Activated naive CD4-positive, alpha-beta T cell treated with anti-CD3 and anti-CD28 coated beads, Interleukin-2, amount 50 U/mL, for 72 hours (primary cell): Measurements from ENCODE around the gene MEX3A. TPM values are rescaled to one million over a fixed set of nuclear protein-coding genes. Genes with fewer than 3 reads are reported as not detected.
"Not testable (repeated sequence)": the region's sequence is repeated elsewhere in the genome, so short reads cannot be mapped to it uniquely, and the experiment has no call there.

Experiments
- ATAC-seq, 2 donors: fragments of 150-1000 bp; cut with Tn5 transposase; 2 replicates each; pipeline ENCODE4 v1.10.0; 2021; ENCODE audit warnings: mild to moderate bottlenecking in 2 of 2, moderate library complexity in 2 of 2
- DNase-seq, 2 donors: peaks; one replicate each; pipeline ENCODE4 v3.0.0; 2021 to 2022; ENCODE audit warnings: low spot score in 2 of 2
- H3K27ac Mint-ChIP-seq, 2 donors: one replicate each; pipeline ENCODE4 v1.8.0; 2022; ENCODE audit warnings: mild to moderate bottlenecking in 2 of 2, mixed read lengths in 2 of 2
- H3K36me3 Mint-ChIP-seq, 2 donors: one replicate each; pipeline ENCODE4 v1.8.0; 2022; ENCODE audit warnings: mixed read lengths in 2 of 2
- H3K9me3 Mint-ChIP-seq, 2 donors: one replicate each; pipeline ENCODE4 v1.8.0; 2022; ENCODE audit warnings: mixed read lengths in 2 of 2
- total RNA-seq, 2 donors: library from RNA; stranded (reverse); gene quantifications; one replicate each; pipeline ENCODE4 v1.2.3, GENCODE V29; 2022

Gene MEX3A
- total RNA-seq, 2 donors from 2014 or later = 0.16 to 0.49 TPM

DNA sequence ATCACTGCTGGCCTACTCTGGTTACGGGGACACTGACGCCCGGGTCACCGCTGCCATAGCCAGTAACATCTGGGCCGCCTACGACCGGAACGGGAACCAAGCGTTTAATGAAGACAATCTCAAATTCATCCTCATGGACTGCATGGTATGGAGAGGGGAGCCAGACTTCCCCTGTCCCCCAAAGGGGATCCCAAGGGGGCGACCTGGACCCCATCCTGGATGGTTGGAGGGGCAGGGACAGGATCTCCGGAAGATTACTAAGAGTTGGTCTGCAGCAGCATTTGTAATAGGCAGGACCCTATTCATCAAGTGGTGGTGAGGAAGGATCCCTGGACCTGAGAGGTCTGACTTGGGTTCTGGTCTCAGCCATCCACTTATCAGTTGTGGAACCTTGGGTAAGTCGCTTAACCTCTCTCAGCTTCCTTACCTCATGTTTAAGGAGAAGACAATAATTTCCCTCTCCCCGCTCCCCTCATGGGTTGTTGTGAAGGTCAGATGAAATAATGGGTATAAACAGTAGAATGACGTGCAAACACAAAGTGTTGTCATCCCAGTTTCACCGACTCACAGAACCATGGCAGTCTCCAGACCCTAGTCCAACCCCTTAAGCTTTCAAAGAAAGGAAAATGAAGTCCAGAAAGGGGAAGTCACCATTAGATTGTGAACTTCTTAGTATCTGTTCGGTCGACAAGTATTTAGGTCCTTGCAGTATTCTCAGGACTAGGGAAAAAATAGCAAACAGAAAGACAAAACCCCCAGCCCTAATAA lies 26.8 kb downstream of the MEX3A start:
- ATAC-seq (peak in 1 of 2 donors; percentile 15), DNase-seq (no peak)
- peak overlapping the region; percentile 95 for H3K27ac Mint-ChIP-seq
- H3K9me3 Mint-ChIP-seq = no peaks in the 10 kb centered on the region
- H3K36me3 Mint-ChIP-seq = peaks cover 0 to 17% of the 10 kb centered on the region in 2 donors

DNA sequence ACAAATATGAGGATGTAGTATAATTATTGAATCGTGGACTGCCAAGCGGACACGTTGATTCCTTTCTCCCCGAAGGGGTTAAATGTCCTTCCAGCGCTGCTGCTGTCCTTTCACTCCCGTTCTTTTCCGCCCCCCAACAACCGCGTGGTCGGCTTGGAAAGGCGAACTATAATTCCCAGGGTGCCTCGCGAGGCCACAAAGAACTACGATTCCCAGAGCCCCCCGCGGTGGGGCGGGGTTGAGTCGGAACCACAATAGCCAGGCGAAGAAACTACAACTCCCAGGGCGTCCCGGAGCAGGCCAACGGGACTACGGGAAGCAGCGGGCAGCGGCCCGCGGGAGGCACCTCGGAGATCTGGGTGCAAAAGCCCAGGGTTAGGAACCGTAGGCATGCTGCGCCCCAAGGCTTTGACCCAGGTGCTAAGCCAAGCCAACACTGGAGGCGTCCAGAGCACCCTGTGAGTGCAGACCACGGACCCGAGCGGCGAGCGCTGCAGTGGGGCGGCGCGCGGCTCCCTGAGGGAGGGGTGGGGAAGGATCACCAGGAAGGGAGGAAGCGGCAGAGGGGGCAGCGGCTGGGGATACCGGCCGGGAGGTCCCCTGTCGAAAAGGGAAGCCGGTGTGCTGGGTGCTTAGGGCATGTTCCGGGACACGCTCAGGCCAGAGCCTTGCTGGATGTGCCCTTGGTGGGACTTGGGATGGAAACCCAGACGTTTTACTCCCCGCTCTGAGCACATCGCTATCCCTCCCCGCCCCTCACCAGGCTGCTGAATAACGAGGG lies 27.6 kb downstream of the MEX3A start, which contains the start of gene LAMTOR2:
LAMTOR2 (plus strand) TSS at position 283 of the 781 bp plus-strand sequence; CDS start at position 391, 108 bp downstream.
- H3K27ac Mint-ChIP-seq = peak within 1 kb of the TSS; percentile 95
- H3K36me3 Mint-ChIP-seq = peaks cover 0 to 17% of the 10 kb centered on the region in 2 donors
- ATAC-seq (peak; percentile 73 to 82), DNase-seq (peak; percentile 89 to 95)
- no peaks in the 10 kb centered on the region for H3K9me3 Mint-ChIP-seq

DNA sequence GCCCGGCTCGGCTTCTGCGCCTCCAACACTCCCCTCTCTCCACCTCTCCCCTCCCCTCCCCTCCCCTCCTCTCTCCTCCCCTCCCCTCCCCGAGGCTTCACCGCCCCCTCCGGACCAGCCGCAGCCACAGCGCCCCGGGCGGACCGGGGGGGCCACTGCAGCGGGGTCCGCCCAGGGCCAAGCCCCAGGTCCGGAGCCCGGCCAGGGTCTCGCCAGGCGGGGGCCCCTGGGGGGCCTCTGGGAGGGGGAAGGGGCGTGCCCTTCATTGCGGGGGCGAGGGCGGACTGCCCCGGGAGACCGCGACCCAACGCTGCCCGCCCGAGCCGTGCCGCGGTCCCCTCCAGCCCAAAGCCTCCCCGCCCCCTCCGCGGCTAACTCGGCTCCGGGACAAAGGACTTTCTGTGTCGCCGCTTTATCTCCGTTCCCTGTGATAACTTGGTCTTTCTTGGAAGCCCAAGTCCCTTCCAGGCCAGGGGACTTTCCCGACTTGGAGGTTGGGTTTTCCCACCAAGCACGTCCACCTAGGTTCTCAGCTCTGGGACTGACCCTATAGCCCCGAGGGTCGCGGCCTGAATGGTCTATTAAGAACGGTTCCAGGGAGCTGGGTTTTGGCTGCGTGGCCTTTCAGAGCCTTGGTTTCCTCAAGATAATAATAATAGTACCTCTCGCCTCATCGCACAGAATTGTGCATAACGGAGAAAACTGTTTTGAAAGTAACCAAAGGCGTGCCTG lies 28.3 kb downstream of the MEX3A start, which contains the start of gene UBQLN4:
UBQLN4 (minus strand) TSS at position 31 of the 732 bp plus-strand sequence. CDS start 97 bp downstream, outside the sequence.
- Mint-ChIP-seq H3K36me3 (peaks cover 0 to 17% of the 10 kb centered on the region in 2 donors), H3K9me3 (no peaks in the 10 kb centered on the region), H3K27ac (peak within 1 kb of the TSS; percentile 95)
- ATAC-seq (peak; percentile 61 to 69), DNase-seq (peak; percentile 83 to 85)

DNA sequence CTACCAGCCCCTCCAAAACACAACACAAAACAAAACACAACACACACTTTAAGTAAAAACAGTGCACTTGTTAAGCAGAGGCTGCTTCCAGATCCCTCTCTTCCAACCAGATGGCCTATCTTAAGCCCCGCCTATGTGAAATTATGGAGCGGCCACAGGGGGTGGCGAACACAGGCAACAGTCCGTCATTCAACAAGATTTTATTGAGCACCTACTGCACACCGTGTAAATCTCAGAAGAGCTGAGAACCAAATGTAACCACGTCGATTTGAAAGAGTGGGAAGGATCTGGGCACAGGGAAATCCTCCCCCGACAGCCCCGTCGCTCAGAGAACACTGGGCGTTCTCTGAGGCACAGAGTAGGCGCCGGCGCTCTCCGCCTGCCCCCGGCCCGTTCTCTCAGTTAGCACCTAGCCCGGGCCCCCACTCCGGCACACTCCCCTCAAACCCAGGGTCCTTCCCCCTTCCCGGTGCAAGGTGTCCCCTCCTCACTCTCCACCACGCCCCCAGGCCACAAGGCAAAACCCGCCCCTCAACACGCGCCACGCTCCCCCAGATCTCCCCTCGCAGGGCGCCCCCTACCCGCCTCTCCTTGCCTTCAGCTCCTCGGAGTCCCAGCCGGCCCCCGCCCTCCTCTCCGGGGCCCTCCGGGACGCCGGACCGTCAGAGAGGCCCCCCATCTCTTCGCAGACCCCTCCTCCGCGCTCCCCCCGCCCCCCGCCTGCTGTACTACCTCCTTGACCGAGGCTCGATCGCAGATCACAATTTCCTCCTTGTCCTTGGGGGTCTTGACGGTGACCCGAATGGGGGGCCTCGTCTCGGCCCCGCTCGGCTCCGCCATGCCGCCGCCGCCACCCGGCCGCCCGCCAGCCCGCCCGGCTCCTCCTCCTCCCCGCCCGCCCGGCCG lies 29.1 kb downstream of the MEX3A start:
- ATAC-seq = peak; percentile 46 to 55
- H3K27ac Mint-ChIP-seq = peak overlapping the region; percentile 91 to 92
- peak; percentile 69 to 71 for DNase-seq
- peaks cover 0 to 17% of the 10 kb centered on the region in 2 donors for H3K36me3 Mint-ChIP-seq
- no peaks in the 10 kb centered on the region for H3K9me3 Mint-ChIP-seq

DNA sequence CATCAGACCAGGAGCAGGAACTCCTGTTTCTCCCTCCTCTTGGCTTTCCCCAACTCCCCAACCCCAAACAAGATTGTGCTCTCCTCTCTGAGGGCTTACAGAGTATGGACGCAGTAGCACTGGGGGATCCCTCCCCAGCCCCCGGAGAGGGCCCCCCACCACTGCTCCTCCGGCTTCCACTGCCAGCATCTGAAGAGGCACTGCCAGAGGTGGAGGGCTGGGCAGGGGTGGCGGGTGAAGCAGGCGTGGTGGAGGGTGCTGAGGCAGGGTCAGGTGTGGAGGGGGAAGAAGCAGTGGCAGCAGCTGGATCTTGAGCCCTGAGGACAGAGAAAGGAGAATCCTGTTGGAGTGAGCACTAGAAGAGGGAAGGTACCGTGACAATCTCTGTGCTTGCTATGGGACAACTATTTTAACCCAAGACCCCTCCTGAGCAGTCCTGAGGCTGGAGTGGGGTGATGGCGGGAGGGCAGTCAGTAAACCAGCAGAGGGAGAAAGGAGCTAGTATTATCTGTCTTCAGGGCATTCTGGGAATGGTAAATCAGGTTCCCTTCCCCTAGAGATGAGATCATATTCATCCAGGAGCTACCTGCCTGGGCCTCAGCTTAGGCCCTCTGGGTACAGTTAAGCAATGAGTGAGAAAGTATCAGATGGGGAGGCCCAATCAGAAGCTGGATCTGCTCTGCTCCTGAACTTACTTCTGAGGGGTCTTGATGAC lies 31.1 kb downstream of the MEX3A start:
- Mint-ChIP-seq H3K27ac (no peak overlapping the region), H3K36me3 (peaks cover 0 to 17% of the 10 kb centered on the region in 2 donors), H3K9me3 (no peaks in the 10 kb centered on the region)
- DNase-seq (no peak), ATAC-seq (no peak)

DNA sequence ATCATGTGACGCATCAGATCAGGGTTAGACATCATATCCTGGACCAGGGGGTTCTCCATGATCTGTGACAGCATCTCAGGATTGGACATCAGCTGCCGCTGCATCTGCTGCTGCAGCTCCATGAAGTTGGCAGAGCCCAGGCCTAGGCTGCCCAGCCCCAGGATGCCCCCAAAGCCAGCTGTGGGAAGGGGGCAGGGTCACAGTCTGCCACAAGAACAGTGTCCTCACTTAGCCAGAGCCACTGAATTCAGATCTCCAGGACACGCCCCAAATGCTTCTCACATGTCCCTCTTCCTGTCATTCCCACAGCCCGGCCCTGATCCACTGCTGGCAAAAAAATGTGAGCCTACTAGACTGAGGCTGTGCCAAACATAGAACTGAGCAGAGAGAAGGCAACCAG lies 31.9 kb downstream of the MEX3A start:
- DNase-seq (no peak), ATAC-seq (no peak)
- no peak overlapping the region for H3K27ac Mint-ChIP-seq
- no peaks in the 10 kb centered on the region for H3K9me3 Mint-ChIP-seq
- H3K36me3 Mint-ChIP-seq = peaks cover 0 to 17% of the 10 kb centered on the region in 2 donors

DNA sequence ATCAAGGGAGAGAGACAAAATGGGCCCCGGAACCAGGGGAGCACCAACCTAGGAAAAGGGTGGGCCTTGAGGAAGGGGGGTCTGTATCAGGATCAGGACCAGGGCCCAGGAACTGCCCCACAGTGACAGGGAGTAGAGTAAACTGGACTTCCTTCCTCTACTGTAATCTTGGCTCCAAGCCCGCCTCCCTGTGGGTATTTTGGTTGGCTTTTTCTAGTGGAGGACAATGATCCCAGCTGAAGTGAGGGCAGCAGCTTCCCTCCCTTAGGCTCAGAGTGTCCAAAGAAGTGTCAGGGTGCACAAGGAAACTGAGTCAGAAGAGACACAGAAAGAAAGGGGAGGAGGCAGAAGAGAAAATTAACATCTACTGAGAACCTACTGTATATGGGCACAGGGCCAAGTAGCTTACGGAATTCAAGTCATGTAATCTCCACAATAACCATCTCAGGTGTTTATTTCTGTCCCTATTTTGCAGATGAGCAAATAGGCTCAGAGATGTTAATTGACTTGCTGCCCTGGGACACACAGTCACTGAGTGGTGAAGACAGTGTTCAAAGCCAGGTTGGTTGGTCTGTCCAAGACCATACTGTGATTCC lies 33.5 kb downstream of the MEX3A start:
- Mint-ChIP-seq H3K27ac (peak overlapping the region in 1 of 2 donors; percentile 44), H3K36me3 (peaks cover 0 to 7% of the 10 kb centered on the region in 2 donors), H3K9me3 (no peaks in the 10 kb centered on the region)
- DNase-seq (no peak), ATAC-seq (no peak)

DNA sequence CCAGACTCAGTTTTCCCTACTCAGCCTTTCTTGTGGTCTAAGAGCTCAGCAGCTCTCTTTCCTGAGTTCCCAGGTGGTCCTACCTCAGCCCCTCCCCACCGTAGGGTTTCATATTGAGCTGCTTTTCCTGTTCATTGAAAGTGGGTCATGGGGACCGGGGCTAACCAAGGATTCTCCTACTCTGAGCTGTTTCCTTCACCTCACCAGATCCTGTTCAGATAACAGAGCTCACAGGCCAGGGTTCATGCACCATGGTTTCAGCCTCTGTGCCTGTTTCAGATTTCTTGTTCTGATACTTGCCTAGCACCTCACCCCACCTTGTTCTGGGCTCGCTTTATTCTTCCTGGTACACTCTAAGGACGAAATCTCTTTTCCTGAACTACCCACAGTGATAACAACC lies 37.2 kb downstream of the MEX3A start:
- no peaks in the 10 kb centered on the region for H3K9me3 Mint-ChIP-seq
- H3K27ac Mint-ChIP-seq = peak overlapping the region; percentile 21 to 61
- peaks cover 0 to 11% of the 10 kb centered on the region in 2 donors for H3K36me3 Mint-ChIP-seq
- DNase-seq (no peak), ATAC-seq (peak in 1 of 2 donors; percentile 31)

DNA sequence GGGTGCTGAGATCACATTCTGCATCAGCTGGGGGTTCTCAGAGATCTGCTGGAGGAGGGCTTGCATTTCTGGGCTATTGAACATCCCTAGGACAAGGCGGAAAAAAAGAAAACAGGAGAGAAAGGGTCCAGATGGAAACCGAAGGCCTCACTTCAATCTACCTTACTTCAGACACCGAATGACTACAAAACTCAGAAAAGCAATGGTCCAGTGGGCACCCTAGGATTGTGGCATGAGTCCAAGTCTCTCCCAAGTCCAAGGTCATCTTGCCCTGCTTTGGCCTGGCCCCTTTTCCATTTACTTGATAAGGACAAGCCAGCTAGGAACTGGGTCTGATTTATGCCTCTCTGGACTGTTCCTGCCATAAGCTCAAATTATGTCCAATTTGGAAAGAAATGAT lies 39.4 kb downstream of the MEX3A start:
- ATAC-seq (no peak), DNase-seq (no peak)
- H3K36me3 Mint-ChIP-seq = peaks cover 0 to 11% of the 10 kb centered on the region in 2 donors
- no peaks in the 10 kb centered on the region for H3K9me3 Mint-ChIP-seq
- H3K27ac Mint-ChIP-seq = no peak overlapping the region

DNA sequence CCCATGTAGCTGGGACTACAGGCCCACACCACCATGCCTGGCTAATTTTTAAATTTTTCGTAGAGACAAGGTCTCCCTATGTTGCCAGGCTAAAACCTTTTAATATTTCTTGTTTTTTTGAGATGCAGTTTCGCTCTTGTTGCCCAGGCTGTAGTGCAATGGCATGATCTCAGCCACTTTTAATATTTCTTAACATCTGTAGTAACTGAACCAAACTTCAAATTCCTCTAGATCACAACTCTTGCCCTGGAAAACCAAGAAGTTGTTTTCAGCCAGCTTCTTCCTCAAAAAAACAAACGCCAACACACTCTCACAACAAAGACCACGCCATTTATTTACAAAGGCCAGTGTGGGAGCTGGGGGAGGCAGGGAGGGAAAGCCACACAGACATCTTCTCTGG lies 47.3 kb downstream of the MEX3A start:
- DNase-seq, ATAC-seq, H3K36me3 Mint-ChIP-seq, H3K9me3 Mint-ChIP-seq, H3K27ac Mint-ChIP-seq: not testable (repeated sequence)

DNA sequence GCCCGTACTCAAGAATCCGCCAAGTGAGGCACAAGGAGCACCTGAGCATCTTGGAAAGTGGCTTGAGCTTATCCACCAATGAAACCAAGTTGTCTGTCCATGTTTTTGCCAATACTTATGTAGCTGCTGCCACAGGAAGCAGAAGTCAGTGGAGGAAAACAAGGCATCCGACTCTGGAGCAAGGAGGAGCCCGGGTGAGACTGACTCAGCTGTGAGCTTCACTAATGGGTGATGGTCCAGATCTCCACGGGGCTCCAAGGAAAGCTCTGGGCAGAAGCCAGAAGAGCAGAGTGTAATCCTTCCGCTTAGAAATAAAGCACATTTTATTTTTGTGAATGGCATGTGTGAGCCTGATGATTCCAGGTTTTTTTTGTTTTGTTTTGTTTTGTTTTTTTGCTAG lies 49.3 kb downstream of the MEX3A start:
- ATAC-seq = no peak
- no peaks in the 10 kb centered on the region for H3K9me3 Mint-ChIP-seq
- H3K27ac Mint-ChIP-seq = peak overlapping the region in 1 of 2 donors; percentile 17
- H3K36me3 Mint-ChIP-seq = no peaks in the 10 kb centered on the region
- DNase-seq = no peak

DNA sequence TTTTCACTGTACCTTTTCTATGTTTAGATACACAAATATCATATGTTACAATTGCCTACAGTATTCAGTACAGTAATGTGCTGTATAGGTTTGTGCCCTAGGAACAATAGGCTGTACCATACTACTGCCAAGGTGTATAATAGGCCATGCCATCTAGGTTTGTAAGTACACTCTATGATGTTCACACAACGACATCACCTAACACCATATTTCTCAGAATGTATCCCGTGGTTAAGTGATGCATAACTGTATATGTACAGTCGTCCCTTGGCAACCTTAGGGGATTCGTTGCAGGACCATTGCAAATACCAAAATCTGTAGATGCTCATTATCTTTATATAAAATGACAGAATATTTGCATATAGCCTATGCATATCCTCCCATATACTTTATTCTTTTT lies 55.7 kb downstream of the MEX3A start:
- DNase-seq = no peak
- peak; percentile 82 to 90 for ATAC-seq
- Mint-ChIP-seq H3K36me3 (no peaks in the 10 kb centered on the region), H3K9me3 (no peaks in the 10 kb centered on the region), H3K27ac (no peak overlapping the region)

DNA sequence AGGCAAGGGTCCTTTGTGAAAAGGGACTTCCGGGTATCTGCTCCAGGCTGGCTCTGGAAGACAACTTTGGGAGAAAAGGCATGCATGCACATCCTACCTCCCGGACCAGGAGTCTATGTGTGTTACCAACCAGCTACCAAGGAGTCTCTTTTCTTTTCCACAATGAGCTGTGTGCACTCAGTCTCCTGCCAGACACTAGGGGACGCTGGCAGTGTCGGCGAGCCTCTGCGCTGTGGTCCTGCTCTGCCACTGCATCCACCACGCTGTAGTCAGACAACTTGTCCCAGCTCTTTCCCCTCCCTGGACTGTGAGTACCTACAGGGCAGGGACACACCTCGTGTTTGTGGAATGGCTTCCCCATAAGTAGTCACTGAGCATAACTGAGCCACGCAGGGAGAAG lies 56.4 kb downstream of the MEX3A start:
- no peaks in the 10 kb centered on the region for H3K36me3 Mint-ChIP-seq
- H3K27ac Mint-ChIP-seq = no peak overlapping the region
- ATAC-seq (peak; percentile 71 to 78), DNase-seq (peak in 1 of 2 donors; percentile 45)
- no peaks in the 10 kb centered on the region for H3K9me3 Mint-ChIP-seq

DNA sequence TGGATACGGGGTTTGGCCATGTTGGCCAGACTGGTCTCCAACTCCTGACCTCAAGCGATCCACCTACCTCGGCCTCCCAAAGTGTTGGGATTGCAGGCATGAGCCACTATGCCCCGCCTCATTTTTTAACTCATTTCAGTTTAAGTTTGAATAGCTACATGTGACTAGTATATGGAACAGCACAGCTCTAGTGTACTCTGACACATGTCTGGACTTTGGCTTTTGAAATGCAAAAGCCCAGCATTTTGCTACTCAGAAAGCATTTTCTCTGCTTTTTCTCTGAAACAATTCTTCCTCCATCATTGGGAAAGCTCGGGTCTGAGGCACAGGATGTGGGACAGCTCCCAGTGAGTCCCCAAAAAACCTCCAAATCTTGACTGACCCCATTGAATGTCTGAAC lies 57.5 kb downstream of the MEX3A start:
- peaks cover 7 to 10% of the 10 kb centered on the region in 2 donors for H3K36me3 Mint-ChIP-seq
- ATAC-seq (no peak), DNase-seq (no peak)
- H3K27ac Mint-ChIP-seq = peak overlapping the region in 1 of 2 donors; percentile 51
- no peaks in the 10 kb centered on the region for H3K9me3 Mint-ChIP-seq
